K562 (cell line): ENCODE results near the gene DEF6. TPM values are rescaled to one million over a fixed set of nuclear protein-coding genes. Genes with fewer than 3 reads are reported as not detected.
A peak's percentile ranks its signal among the peaks of the same experiment; 100 is the strongest.

Source experiments
- CHD2 ChIP-seq: IDR thresholded peaks from 2 replicates; pipeline ENCODE4 v1.6.1; 2011; ENCODE audit warnings: low read depth, low read length
- COPS2 ChIP-seq: fragments of 450-650 bp; conservative IDR thresholded peaks from 2 replicates; pipeline ENCODE4 v1.6.1; 2016; ENCODE audit warnings: mild to moderate bottlenecking, moderate library complexity
- E2F1 ChIP-seq: sonication (generic); formaldehyde crosslinking; IDR thresholded peaks from 2 replicates; pipeline ENCODE4 v1.8.1; 2023; ENCODE audit warnings: mild to moderate bottlenecking, missing genetic modification reagents, moderate library complexity
- EP300 ChIP-seq: IDR thresholded peaks from 2 replicates; pipeline ENCODE4 v1.6.1; 2012; ENCODE audit warnings: low read length, improper control_type of control experiment
- FOXJ2 ChIP-seq: fragments of 200-800 bp; sonication (Bioruptor generic); IDR thresholded peaks from 2 replicates; pipeline ENCODE4 v1.6.1; 2016; ENCODE audit warnings: missing genetic modification characterization, missing compliant biosample characterization
- FOXK2 ChIP-seq, 2 experiments: fragments of 450-650 bp; IDR thresholded peaks in 1 of 2; conservative IDR thresholded peaks in 1 of 2; 2 replicates each; pipeline ENCODE4 v1.6.1; 2016; ENCODE audit warnings: low read depth in 2 of 2, mild to moderate bottlenecking in 1 of 2
- KLF6 ChIP-seq: fragments of 250-450 bp; sonication (Bioruptor Pico); IDR thresholded peaks from 2 replicates; pipeline ENCODE4 v1.4.0; 2020; ENCODE audit warnings: mild to moderate bottlenecking, moderate library complexity, borderline replicate concordance
- MCM3 ChIP-seq: fragments of 450-650 bp; IDR thresholded peaks from 2 replicates; pipeline ENCODE4 v1.6.1; 2016
- NR3C1 ChIP-seq: sonication (generic); formaldehyde crosslinking; IDR thresholded peaks from 2 replicates; pipeline ENCODE4 v1.8.1; 2022; ENCODE audit warnings: missing genetic modification reagents
- POLR2G ChIP-seq: fragments of 200-400 bp; formaldehyde crosslinking; IDR thresholded peaks from 2 replicates; pipeline ENCODE4 v1.6.1; 2017; ENCODE audit warnings: low read depth, mild to moderate bottlenecking, antibody characterized with exemption, low read length, moderate library complexity
- POLR3G ChIP-seq: IDR thresholded peaks from 2 replicates; pipeline ENCODE4 v1.6.1; 2011; ENCODE audit not compliant: insufficient read length, insufficient replicate concordance; ENCODE audit errors: extremely low read depth
- PTTG1 ChIP-seq: fragments of 450-650 bp; IDR thresholded peaks from 2 replicates; pipeline ENCODE4 v1.6.1; 2016; ENCODE audit warnings: low read depth, mild to moderate bottlenecking, missing genetic modification characterization, missing compliant biosample characterization
- PYGO2 ChIP-seq: fragments of 450-650 bp; IDR thresholded peaks from 2 replicates; pipeline ENCODE4 v1.6.1; 2016; ENCODE audit warnings: mild to moderate bottlenecking, missing genetic modification characterization, moderate library complexity, missing compliant biosample characterization
- SLC30A9 ChIP-seq: fragments of 250-450 bp; sonication (Bioruptor Pico); IDR thresholded peaks from 2 replicates; pipeline ENCODE4 v1.8.0; 2022; ENCODE audit warnings: mild to moderate bottlenecking, moderate library complexity
- STAG1 ChIP-seq: sonication (generic); formaldehyde crosslinking; IDR thresholded peaks from 2 replicates; pipeline ENCODE4 v1.5.0; 2020; ENCODE audit warnings: missing genetic modification reagents, borderline replicate concordance
- ZNF347 ChIP-seq: fragments of 450-650 bp; formaldehyde crosslinking; IDR thresholded peaks from 2 replicates; pipeline ENCODE4 v1.4.0; 2020; ENCODE audit warnings: low read depth, mild to moderate bottlenecking, moderate library complexity
- ZNF699 ChIP-seq: fragments of 250-450 bp; sonication (Bioruptor Pico); IDR thresholded peaks from 2 replicates; pipeline ENCODE4 v1.8.0; 2021; ENCODE audit warnings: mild to moderate bottlenecking, moderate library complexity; ENCODE audit not compliant: insufficient replicate concordance
- ZSCAN29 ChIP-seq: fragments of 450-650 bp; IDR thresholded peaks from 2 replicates; pipeline ENCODE4 v1.6.1; 2017
- polyA plus RNA-seq, 8 experiments: library from polyadenylated mRNA; depleted of rRNA in 4 of 8; stranded (reverse) in 5 of 8; unstranded in 3 of 8; fragments of >200 nt; fragmentation: Nextera tagmentation in 2 of 8; fragmentation: Illumina TruSeq in 1 of 8; extraction: Ambion mirVana in 2 of 8; extraction: Trizol in 1 of 8; gene quantifications; 2 replicates each; pipeline versions ENCODE4 v1.2.1 to v1.2.3, GENCODE V29; 2011 to 2014; ENCODE audit warnings: inconsistent platforms in 1 of 8, missing spikeins in 1 of 8
- total RNA-seq, 7 experiments: library from RNA; depleted of rRNA in 6 of 7; stranded (reverse); fragments of >200 nt in 6 of 7; fragmentation: Illumina TruSeq in 2 of 7; extraction: Trizol in 2 of 7; gene quantifications; 2 replicates each; pipeline versions ENCODE4 v1.2.1 to v1.2.3, GENCODE V29; 2011 to 2021; ENCODE audit warnings: low replicate concordance in 1 of 7
- TF ChIP-seq, protein P1 (sequence below), 2 experiments: fragments of 450-650 bp in 1 of 2; sonication (generic) in 1 of 2; formaldehyde crosslinking; conservative IDR thresholded peaks; 2 replicates each; pipeline versions ENCODE4 v1.4.0 to v1.8.1; 2020 to 2022; ENCODE audit warnings: mild to moderate bottlenecking in 1 of 2, missing genetic modification reagents in 1 of 2
- TF ChIP-seq, protein P2 (sequence below): fragments of 250-450 bp; sonication (Bioruptor Pico); IDR thresholded peaks from 2 replicates; pipeline ENCODE4 v1.6.1; 2021; ENCODE audit warnings: mild to moderate bottlenecking
- TF ChIP-seq, protein P3 (sequence below): fragments of 450-650 bp; formaldehyde crosslinking; IDR thresholded peaks from 2 replicates; pipeline ENCODE4 v1.4.0; 2020; ENCODE audit warnings: mild to moderate bottlenecking, mixed read lengths
- TF ChIP-seq, protein P4 (sequence below): fragments of 450-650 bp; IDR thresholded peaks from 2 replicates; pipeline ENCODE4 v1.6.1; 2016; ENCODE audit warnings: borderline replicate concordance

DEF6 gene
- total and polyA plus RNA-seq, 9 of the 15 experiments (the other 6 are each of a cell fraction or from before 2014, with no cell fraction given) = 1.3 to 44.6 (median 22.7) TPM

GRCh38 chr6:35343092-35343834, 45.6 kb downstream of the DEF6 start (continued):
- no peak for TF ChIP-seq STAG1 (CRISPR knock-in tag)
- no peak for TF ChIP-seq SLC30A9 (CRISPR knock-in tag)
- TF ChIP-seq COPS2 = no peak
- TF ChIP-seq FOXJ2 (tag) = no peak
- TF ChIP-seq, protein P1, sequence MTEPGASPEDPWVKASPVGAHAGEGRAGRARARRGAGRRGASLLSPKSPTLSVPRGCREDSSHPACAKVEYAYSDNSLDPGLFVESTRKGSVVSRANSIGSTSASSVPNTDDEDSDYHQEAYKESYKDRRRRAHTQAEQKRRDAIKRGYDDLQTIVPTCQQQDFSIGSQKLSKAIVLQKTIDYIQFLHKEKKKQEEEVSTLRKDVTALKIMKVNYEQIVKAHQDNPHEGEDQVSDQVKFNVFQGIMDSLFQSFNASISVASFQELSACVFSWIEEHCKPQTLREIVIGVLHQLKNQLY (CRISPR knock-in tag; conservative IDR thresholded peaks at IDR 0.05) = no peak
- TF ChIP-seq, protein P2, sequence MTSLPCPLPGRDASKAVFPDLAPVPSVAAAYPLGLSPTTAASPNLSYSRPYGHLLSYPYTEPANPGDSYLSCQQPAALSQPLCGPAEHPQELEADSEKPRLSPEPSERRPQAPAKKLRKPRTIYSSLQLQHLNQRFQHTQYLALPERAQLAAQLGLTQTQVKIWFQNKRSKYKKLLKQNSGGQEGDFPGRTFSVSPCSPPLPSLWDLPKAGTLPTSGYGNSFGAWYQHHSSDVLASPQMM (CRISPR knock-in tag) = no peak
- peak; percentile 78 for TF ChIP-seq EP300
- TF ChIP-seq POLR2G = no peak
- TF ChIP-seq, protein P3, sequence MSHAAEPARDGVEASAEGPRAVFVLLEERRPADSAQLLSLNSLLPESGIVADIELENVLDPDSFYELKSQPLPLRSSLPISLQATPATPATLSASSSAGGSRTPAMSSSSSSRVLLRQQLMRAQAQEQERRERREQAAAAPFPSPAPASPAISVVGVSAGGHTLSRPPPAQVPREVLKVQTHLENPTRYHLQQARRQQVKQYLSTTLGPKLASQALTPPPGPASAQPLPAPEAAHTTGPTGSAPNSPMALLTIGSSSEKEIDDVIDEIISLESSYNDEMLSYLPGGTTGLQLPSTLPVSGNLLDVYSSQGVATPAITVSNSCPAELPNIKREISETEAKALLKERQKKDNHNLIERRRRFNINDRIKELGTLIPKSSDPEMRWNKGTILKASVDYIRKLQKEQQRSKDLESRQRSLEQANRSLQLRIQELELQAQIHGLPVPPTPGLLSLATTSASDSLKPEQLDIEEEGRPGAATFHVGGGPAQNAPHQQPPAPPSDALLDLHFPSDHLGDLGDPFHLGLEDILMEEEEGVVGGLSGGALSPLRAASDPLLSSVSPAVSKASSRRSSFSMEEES (CRISPR knock-in tag) = no peak
- TF ChIP-seq ZNF347 (CRISPR knock-in tag) = no peak
- no peak for TF ChIP-seq NR3C1 (CRISPR knock-in tag)
- no peak for TF ChIP-seq ZNF699
- TF ChIP-seq E2F1 (CRISPR knock-in tag) = no peak
- no peak for TF ChIP-seq MCM3
- peak; percentile 81 for TF ChIP-seq PYGO2 (tag)
- peak in 1 of 2 experiments; percentile 58; a peak in 3 of 4 replicates for TF ChIP-seq FOXK2 (conservative IDR thresholded peaks at IDR 0.05 in 1 of 2, IDR thresholded peaks at IDR 0.05 in 1 of 2; ENCODE audit: low read depth in 2 of 2)
- TF ChIP-seq, protein P4, sequence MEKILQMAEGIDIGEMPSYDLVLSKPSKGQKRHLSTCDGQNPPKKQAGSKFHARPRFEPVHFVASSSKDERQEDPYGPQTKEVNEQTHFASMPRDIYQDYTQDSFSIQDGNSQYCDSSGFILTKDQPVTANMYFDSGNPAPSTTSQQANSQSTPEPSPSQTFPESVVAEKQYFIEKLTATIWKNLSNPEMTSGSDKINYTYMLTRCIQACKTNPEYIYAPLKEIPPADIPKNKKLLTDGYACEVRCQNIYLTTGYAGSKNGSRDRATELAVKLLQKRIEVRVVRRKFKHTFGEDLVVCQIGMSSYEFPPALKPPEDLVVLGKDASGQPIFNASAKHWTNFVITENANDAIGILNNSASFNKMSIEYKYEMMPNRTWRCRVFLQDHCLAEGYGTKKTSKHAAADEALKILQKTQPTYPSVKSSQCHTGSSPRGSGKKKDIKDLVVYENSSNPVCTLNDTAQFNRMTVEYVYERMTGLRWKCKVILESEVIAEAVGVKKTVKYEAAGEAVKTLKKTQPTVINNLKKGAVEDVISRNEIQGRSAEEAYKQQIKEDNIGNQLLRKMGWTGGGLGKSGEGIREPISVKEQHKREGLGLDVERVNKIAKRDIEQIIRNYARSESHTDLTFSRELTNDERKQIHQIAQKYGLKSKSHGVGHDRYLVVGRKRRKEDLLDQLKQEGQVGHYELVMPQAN = peak; percentile 81; the same call in 1 of the 2 replicates
- no peak for TF ChIP-seq POLR3G
- no peak for TF ChIP-seq KLF6 (CRISPR knock-in tag)
- no peak for TF ChIP-seq PTTG1
- no peak for TF ChIP-seq ZSCAN29
- no peak for TF ChIP-seq CHD2
